22Rv1 (cell line): Measurements from ENCODE around the gene ESPNL.

Experiments
- CTCF ChIP-seq: fragments of 450-650 bp; IDR thresholded peaks from 2 replicates; pipeline ENCODE4 v1.5.1; 2017; ENCODE audit warnings: mild to moderate bottlenecking
- ZFX ChIP-seq: fragments of 450-650 bp; IDR thresholded peaks from 2 replicates; pipeline ENCODE4 v1.6.1; 2017; ENCODE audit warnings: antibody characterized with exemption, borderline replicate concordance

GRCh38 chr2:238154570-238154969 lies 54.4 kb downstream of the ESPNL start:
- TF ChIP-seq CTCF (no peak), ZFX (no peak)
